Peyer's patch (tissue), 4 donors: ENCODE data around the gene EQTN.

Experiments used
- CTCF ChIP-seq, 6 experiments: fragments of 450-650 bp in 4 of 6; fragments of 200-600 bp in 2 of 6; sonication (generic) in 1 of 6; IDR thresholded peaks; one replicate each; pipeline ENCODE4 v1.5.1; 2017 to 2019; ENCODE audit warnings: antibody characterized with exemption in 6 of 6, mild to moderate bottlenecking in 3 of 6, moderate library complexity in 1 of 6
- POLR2A ChIP-seq, 2 donors: fragments of 450-650 bp; IDR thresholded peaks; one replicate each; pipeline ENCODE4 v1.5.1; 2017; ENCODE audit warnings: antibody characterized with exemption in 2 of 2, mild to moderate bottlenecking in 2 of 2, moderate library complexity in 2 of 2

- no peak for TF ChIP-seq CTCF (IDR thresholded peaks at IDR 0.05)
- TF ChIP-seq POLR2A (IDR thresholded peaks at IDR 0.05), result no peak
Measured at GRCh38 chr9:27337236-27337635, 40.3 kb upstream of the EQTN start.
